HepG2 (cell line): ENCODE measurements around the gene PRSS22. TPM values are rescaled to one million over a fixed set of nuclear protein-coding genes. Genes with fewer than 3 reads are reported as not detected.

Experiments used
- ATM ChIP-seq: fragments of 450-650 bp; IDR thresholded peaks from 2 replicates; pipeline ENCODE4 v1.7.1; 2017; ENCODE audit warnings: mild to moderate bottlenecking, borderline replicate concordance
- HIVEP1 ChIP-seq: sonication (generic); formaldehyde crosslinking; IDR thresholded peaks from 2 replicates; pipeline ENCODE4 v1.4.0; 2020; ENCODE audit warnings: mild to moderate bottlenecking, missing genetic modification reagents
- MED1 ChIP-seq: sonication (generic); formaldehyde crosslinking; IDR thresholded peaks from 2 replicates; pipeline ENCODE4 v1.4.0; 2020; ENCODE audit warnings: missing genetic modification reagents
- NFKB2 ChIP-seq: sonication (generic); formaldehyde crosslinking; IDR thresholded peaks from 2 replicates; pipeline ENCODE4 v1.4.0; 2020; ENCODE audit warnings: missing genetic modification reagents, borderline replicate concordance
- PAX8 ChIP-seq: sonication (generic); formaldehyde crosslinking; IDR thresholded peaks from 2 replicates; pipeline ENCODE4 v1.8.0; 2022; ENCODE audit warnings: mild to moderate bottlenecking, missing genetic modification reagents, borderline replicate concordance
- PCBP1 ChIP-seq: fragments of 200-400 bp; formaldehyde crosslinking; IDR thresholded peaks from 2 replicates; pipeline ENCODE4 v1.6.1; 2017; ENCODE audit warnings: mild to moderate bottlenecking, low read depth, low read length, borderline replicate concordance
- POGZ ChIP-seq: sonication (generic); formaldehyde crosslinking; IDR thresholded peaks from 2 replicates; pipeline ENCODE4 v1.4.0; 2020; ENCODE audit warnings: mild to moderate bottlenecking, missing genetic modification reagents
- RXRA ChIP-seq: sonication (generic); formaldehyde crosslinking; IDR thresholded peaks from 2 replicates; pipeline ENCODE4 v1.5.1; 2020; ENCODE audit warnings: missing genetic modification reagents
- SRSF4 ChIP-seq: fragments of 200-400 bp; formaldehyde crosslinking; IDR thresholded peaks from one replicate; pipeline ENCODE4 v1.6.1; 2018; ENCODE audit warnings: mild to moderate bottlenecking, low read depth, low read length, moderate library complexity; ENCODE audit not compliant: poor library complexity, severe bottlenecking
- WIZ ChIP-seq: sonication (generic); formaldehyde crosslinking; IDR thresholded peaks from 2 replicates; pipeline ENCODE4 v1.5.1; 2020; ENCODE audit warnings: mild to moderate bottlenecking, missing genetic modification reagents
- ZMAT3 ChIP-seq: sonication (generic); formaldehyde crosslinking; conservative IDR thresholded peaks from 2 replicates; pipeline ENCODE4 v1.7.0; 2021; ENCODE audit warnings: missing genetic modification reagents
- polyA plus RNA-seq, 8 experiments: library from polyadenylated mRNA; depleted of rRNA in 3 of 8; stranded (reverse) in 7 of 8; unstranded in 1 of 8; fragments of >200 nt; fragmentation: Illumina TruSeq in 4 of 8; extraction: Trizol in 4 of 8; gene quantifications; 2 replicates each; pipeline versions ENCODE4 v1.2.1 to v1.2.3, GENCODE V29; 2011 to 2016; ENCODE audit warnings: low read depth in 4 of 8, missing spikeins in 1 of 8, mixed read lengths in 1 of 8; ENCODE audit not compliant: insufficient read depth in 1 of 8
- total RNA-seq, 5 experiments: library from RNA; depleted of rRNA; stranded (reverse); fragments of >200 nt; fragmentation: Illumina TruSeq; extraction: Trizol; gene quantifications; 2 replicates each; pipeline ENCODE4 v1.2.3, GENCODE V29; 2016; ENCODE audit warnings: low read depth in 1 of 5
- TF ChIP-seq, protein P1 (sequence below), 2 experiments: sonication (generic) in 1 of 2; formaldehyde crosslinking in 1 of 2; IDR thresholded peaks; 2 replicates each; pipeline versions ENCODE4 v1.4.0 to v1.6.1; 2018 to 2020; ENCODE audit warnings: missing genetic modification reagents in 2 of 2, borderline replicate concordance in 1 of 2, low read depth in 1 of 2, mild to moderate bottlenecking in 1 of 2, missing biosample characterization in 1 of 2
- TF ChIP-seq, protein P2 (sequence below): sonication (generic); formaldehyde crosslinking; IDR thresholded peaks from 2 replicates; pipeline ENCODE4 v1.9.0; 2022; ENCODE audit warnings: missing genetic modification reagents, mild to moderate bottlenecking, borderline replicate concordance
- TF ChIP-seq, protein P3 (sequence below): sonication (generic); formaldehyde crosslinking; IDR thresholded peaks from 2 replicates; pipeline ENCODE4 v1.8.1; 2023; ENCODE audit warnings: missing genetic modification reagents, inconsistent platforms, borderline replicate concordance
- TF ChIP-seq, protein P4 (sequence below): fragments of 450-650 bp; IDR thresholded peaks from 2 replicates; pipeline ENCODE4 v1.6.1; 2017
- TF ChIP-seq, protein P5 (sequence below): sonication (generic); formaldehyde crosslinking; conservative IDR thresholded peaks from 2 replicates; pipeline ENCODE4 v1.4.0; 2020; ENCODE audit warnings: missing genetic modification reagents
- TF ChIP-seq, protein P6 (sequence below): sonication (generic); formaldehyde crosslinking; IDR thresholded peaks from 2 replicates; pipeline ENCODE4 v1.4.0; 2020; ENCODE audit warnings: missing genetic modification reagents, borderline replicate concordance

The PRSS22 gene
- total and polyA plus RNA-seq, 2 of the 13 experiments (the other 11 are each of a cell fraction or from before 2014, with no cell fraction given) = 0.24 to 0.32 TPM

DNA sequence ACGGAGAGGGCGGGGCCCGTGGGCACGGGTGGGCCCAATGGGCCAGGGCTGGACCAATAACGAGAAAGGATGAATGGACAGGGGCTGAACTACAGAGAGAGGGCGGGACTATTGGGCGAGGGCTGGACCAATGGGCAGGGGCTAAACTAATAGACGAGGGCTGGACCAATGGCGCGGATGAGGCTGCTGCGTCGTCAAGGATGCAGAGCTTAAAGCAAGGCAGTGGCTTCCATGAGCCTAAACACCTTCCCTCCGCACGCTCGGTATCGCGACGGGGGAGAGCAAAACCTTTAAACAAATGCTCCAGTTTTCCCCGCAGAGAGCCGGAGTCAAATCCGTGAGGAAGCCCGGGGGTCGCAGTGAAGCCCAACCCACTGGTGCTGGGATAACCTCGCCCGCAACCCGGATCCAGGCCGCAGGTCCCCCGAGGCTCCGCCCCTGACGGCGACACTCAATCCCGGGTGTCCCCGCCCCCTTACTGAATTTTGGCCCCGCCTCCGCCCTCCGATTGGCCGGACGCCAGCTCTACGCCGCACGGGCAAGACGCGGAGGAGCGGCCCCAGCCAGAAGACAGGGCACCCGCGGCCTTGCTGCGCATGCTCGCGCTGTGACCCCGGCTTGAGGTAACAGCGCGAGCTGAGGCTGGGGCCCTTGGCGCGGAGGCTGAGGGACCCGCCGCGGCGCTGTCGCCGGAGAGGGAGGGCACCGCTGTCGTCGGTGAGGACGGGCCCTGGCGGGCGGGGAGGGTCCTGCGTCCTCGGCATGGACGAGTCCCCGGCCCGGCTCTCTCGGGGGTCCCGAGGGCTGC, 24.9 kb upstream of the PRSS22 start, which contains the start of gene FLYWCH2 (continued):
- TF ChIP-seq SRSF4 (no peak), PCBP1 (0 out of 2 replicates have a peak, but pooled peaks have one; percentile 3), RXRA (CRISPR knock-in tag) (peak; percentile 100), POGZ (no peak), PAX8 (CRISPR knock-in tag) (peak; percentile 34; the same call in 1 of the 2 replicates), HIVEP1 (no peak), NFKB2 (CRISPR knock-in tag) (peak; percentile 60; the same call in 1 of the 2 replicates), ATM (no peak), WIZ (CRISPR knock-in tag) (peak; percentile 57; the same call in 1 of the 2 replicates), ZMAT3 (CRISPR knock-in tag) (peak; percentile 88; the same call in 1 of the 2 replicates), MED1 (CRISPR knock-in tag) (peak; percentile 64)
- TF ChIP-seq, protein P1, sequence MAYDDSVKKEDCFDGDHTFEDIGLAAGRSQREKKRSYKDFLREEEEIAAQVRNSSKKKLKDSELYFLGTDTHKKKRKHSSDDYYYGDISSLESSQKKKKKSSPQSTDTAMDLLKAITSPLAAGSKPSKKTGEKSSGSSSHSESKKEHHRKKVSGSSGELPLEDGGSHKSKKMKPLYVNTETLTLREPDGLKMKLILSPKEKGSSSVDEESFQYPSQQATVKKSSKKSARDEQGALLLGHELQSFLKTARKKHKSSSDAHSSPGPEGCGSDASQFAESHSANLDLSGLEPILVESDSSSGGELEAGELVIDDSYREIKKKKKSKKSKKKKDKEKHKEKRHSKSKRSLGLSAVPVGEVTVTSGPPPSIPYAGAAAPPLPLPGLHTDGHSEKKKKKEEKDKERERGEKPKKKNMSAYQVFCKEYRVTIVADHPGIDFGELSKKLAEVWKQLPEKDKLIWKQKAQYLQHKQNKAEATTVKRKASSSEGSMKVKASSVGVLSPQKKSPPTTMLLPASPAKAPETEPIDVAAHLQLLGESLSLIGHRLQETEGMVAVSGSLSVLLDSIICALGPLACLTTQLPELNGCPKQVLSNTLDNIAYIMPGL (CRISPR knock-in tag; IDR thresholded peaks at IDR 0.05; ENCODE audit: borderline replicate concordance in 1 of 2, low read depth in 1 of 2) = peak; percentile 89 to 94
- TF ChIP-seq, protein P2, sequence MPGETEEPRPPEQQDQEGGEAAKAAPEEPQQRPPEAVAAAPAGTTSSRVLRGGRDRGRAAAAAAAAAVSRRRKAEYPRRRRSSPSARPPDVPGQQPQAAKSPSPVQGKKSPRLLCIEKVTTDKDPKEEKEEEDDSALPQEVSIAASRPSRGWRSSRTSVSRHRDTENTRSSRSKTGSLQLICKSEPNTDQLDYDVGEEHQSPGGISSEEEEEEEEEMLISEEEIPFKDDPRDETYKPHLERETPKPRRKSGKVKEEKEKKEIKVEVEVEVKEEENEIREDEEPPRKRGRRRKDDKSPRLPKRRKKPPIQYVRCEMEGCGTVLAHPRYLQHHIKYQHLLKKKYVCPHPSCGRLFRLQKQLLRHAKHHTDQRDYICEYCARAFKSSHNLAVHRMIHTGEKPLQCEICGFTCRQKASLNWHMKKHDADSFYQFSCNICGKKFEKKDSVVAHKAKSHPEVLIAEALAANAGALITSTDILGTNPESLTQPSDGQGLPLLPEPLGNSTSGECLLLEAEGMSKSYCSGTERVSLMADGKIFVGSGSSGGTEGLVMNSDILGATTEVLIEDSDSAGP (CRISPR knock-in tag) = peak; percentile 62
- TF ChIP-seq, protein P3, sequence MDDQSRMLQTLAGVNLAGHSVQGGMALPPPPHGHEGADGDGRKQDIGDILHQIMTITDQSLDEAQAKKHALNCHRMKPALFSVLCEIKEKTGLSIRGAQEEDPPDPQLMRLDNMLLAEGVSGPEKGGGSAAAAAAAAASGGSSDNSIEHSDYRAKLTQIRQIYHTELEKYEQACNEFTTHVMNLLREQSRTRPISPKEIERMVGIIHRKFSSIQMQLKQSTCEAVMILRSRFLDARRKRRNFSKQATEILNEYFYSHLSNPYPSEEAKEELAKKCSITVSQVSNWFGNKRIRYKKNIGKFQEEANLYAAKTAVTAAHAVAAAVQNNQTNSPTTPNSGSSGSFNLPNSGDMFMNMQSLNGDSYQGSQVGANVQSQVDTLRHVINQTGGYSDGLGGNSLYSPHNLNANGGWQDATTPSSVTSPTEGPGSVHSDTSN (CRISPR knock-in tag) = no peak; the same call in 1 of the 2 replicates
- TF ChIP-seq, protein P4, sequence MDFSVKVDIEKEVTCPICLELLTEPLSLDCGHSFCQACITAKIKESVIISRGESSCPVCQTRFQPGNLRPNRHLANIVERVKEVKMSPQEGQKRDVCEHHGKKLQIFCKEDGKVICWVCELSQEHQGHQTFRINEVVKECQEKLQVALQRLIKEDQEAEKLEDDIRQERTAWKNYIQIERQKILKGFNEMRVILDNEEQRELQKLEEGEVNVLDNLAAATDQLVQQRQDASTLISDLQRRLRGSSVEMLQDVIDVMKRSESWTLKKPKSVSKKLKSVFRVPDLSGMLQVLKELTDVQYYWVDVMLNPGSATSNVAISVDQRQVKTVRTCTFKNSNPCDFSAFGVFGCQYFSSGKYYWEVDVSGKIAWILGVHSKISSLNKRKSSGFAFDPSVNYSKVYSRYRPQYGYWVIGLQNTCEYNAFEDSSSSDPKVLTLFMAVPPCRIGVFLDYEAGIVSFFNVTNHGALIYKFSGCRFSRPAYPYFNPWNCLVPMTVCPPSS = no peak
- TF ChIP-seq, protein P5, sequence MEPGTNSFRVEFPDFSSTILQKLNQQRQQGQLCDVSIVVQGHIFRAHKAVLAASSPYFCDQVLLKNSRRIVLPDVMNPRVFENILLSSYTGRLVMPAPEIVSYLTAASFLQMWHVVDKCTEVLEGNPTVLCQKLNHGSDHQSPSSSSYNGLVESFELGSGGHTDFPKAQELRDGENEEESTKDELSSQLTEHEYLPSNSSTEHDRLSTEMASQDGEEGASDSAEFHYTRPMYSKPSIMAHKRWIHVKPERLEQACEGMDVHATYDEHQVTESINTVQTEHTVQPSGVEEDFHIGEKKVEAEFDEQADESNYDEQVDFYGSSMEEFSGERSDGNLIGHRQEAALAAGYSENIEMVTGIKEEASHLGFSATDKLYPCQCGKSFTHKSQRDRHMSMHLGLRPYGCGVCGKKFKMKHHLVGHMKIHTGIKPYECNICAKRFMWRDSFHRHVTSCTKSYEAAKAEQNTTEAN (CRISPR knock-in tag) = no peak; the same call in 1 of the 2 replicates
- TF ChIP-seq, protein P6, sequence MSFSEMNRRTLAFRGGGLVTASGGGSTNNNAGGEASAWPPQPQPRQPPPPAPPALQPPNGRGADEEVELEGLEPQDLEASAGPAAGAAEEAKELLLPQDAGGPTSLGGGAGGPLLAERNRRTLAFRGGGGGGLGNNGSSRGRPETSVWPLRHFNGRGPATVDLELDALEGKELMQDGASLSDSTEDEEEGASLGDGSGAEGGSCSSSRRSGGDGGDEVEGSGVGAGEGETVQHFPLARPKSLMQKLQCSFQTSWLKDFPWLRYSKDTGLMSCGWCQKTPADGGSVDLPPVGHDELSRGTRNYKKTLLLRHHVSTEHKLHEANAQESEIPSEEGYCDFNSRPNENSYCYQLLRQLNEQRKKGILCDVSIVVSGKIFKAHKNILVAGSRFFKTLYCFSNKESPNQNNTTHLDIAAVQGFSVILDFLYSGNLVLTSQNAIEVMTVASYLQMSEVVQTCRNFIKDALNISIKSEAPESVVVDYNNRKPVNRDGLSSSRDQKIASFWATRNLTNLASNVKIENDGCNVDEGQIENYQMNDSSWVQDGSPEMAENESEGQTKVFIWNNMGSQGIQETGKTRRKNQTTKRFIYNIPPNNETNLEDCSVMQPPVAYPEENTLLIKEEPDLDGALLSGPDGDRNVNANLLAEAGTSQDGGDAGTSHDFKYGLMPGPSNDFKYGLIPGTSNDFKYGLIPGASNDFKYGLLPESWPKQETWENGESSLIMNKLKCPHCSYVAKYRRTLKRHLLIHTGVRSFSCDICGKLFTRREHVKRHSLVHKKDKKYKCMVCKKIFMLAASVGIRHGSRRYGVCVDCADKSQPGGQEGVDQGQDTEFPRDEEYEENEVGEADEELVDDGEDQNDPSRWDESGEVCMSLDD (CRISPR knock-in tag) = no peak
